Measurements from ENCODE around the gene RECQL5. TPM values are rescaled to one million over a fixed set of nuclear protein-coding genes. Genes with fewer than 3 reads are reported as not detected.
"Not testable (repeated sequence)": the region's sequence is repeated elsewhere in the genome, so short reads cannot be mapped to it uniquely, and the experiment has no call there.

Gene RECQL5
- total RNA-seq, 4 donors from 2014 or later, result 41.9 to 91.8 (median 70.1) TPM

- Histone ChIP-seq H3K4me1 (no peaks in the 10 kb centered on the region), H3K4me3 (replicated peaks in 1 of 3) (no peak overlapping the region), H3K27ac (no peak overlapping the region), H3K36me3 (no peaks in the 10 kb centered on the region), H3K27me3 (no peaks in the 10 kb centered on the region), H3K9me3 (no peaks in the 10 kb centered on the region)
- 87 to 93% methylated on average over 8 to 14 of the region's 17 CpGs for WGBS, 2 donors
- intact Hi-C loops (cut with DNase I), result loop anchor here (10.0 kb wide), 1 partner anchor 272 kb away; no protein-coding TSS in a partner anchor
- no peak for DNase-seq
- no peak for TF ChIP-seq CTCF (IDR thresholded peaks at IDR 0.05)
- no peak for TF ChIP-seq POLR2A (IDR thresholded peaks at IDR 0.05)
Observed at GRCh38 chr17:75596320-75597087, 70.5 kb downstream of the RECQL5 start.

GRCh38 chr17:75595920-75596313 lies 71.0 kb downstream of the RECQL5 start:
- no peaks in the 10 kb centered on the region for H3K4me1 ChIP-seq
- no peaks in the 10 kb centered on the region for H3K36me3 ChIP-seq
- H3K9me3 ChIP-seq, result no peaks in the 10 kb centered on the region
- no peak for TF ChIP-seq POLR2A (IDR thresholded peaks at IDR 0.05)
- TF ChIP-seq CTCF (IDR thresholded peaks at IDR 0.05), result no peak
- no peak overlapping the region for H3K4me3 ChIP-seq (replicated peaks in 1 of 3)
- 81% methylated on average over 3 of the region's 6 CpGs; no CpG with 5 or more reads in 1 of the 2 donors for WGBS, 2 donors
- H3K27me3 ChIP-seq, result no peaks in the 10 kb centered on the region
- intact Hi-C loops (cut with DNase I), result loop anchor here (10.0 kb wide), 1 partner anchor 271 kb away; no protein-coding TSS in a partner anchor
- H3K27ac ChIP-seq, result no peak overlapping the region
- no peak for DNase-seq

GRCh38 chr17:75595284-75595919 lies 71.6 kb downstream of the RECQL5 start:
- TF ChIP-seq CTCF (IDR thresholded peaks at IDR 0.05) (no peak), POLR2A (IDR thresholded peaks at IDR 0.05) (no peak)
- H3K27me3 ChIP-seq, result no peaks in the 10 kb centered on the region
- H3K4me3 ChIP-seq (replicated peaks in 1 of 3), result no peak overlapping the region
- H3K27ac ChIP-seq, result no peak overlapping the region
- intact Hi-C loops (cut with DNase I), result loop anchor here (10.0 kb wide), 1 partner anchor 271 kb away; no protein-coding TSS in a partner anchor
- H3K4me1 ChIP-seq, result no peaks in the 10 kb centered on the region
- 79 to 85% methylated on average over 8 to 13 of the region's 13 CpGs for WGBS, 2 donors
- DNase-seq, result no peak
- H3K36me3 ChIP-seq, result no peaks in the 10 kb centered on the region
- no peaks in the 10 kb centered on the region for H3K9me3 ChIP-seq

GRCh38 chr17:75594499-75595283 lies 72.3 kb downstream of the RECQL5 start:
- Histone ChIP-seq H3K27ac (no peak overlapping the region), H3K9me3 (no peaks in the 10 kb centered on the region), H3K4me1 (peaks cover 0 to 4% of the 10 kb centered on the region in 2 donors), H3K27me3 (no peaks in the 10 kb centered on the region), H3K36me3 (no peaks in the 10 kb centered on the region), H3K4me3 (replicated peaks in 1 of 3) (no peak overlapping the region)
- 74 to 78% methylated on average over 15 to 19 of the region's 28 CpGs for WGBS, 2 donors
- intact Hi-C loops (cut with DNase I), result loop anchor here (10.0 kb wide), 1 partner anchor 270 kb away; no protein-coding TSS in a partner anchor
- no peak for DNase-seq
- TF ChIP-seq POLR2A (IDR thresholded peaks at IDR 0.05) (no peak), CTCF (IDR thresholded peaks at IDR 0.05) (no peak)

GRCh38 chr17:75593430-75593829 lies 73.5 kb downstream of the RECQL5 start:
- not testable (repeated sequence) for DNase-seq
- WGBS, 2 donors, result 92 to 93% methylated on average over 9 of the region's 9 CpGs
- intact Hi-C loops (cut with DNase I), result loop anchor here (10.0 kb wide), 1 partner anchor 269 kb away; no protein-coding TSS in a partner anchor

More at GRCh38 chr17:75593430-75593829, 73.5 kb downstream of the RECQL5 start:
- not testable (repeated sequence) for H3K9me3 ChIP-seq; H3K27ac ChIP-seq; H3K4me1 ChIP-seq; H3K27me3 ChIP-seq; H3K4me3 ChIP-seq (replicated peaks in 1 of 3); H3K36me3 ChIP-seq

Measured in thyroid gland (tissue), 4 donors.